Thyroid gland (tissue), 4 donors: ENCODE measurements around the gene RAB3B.

Experiments used
- POLR2A ChIP-seq, 2 donors: fragments of 450-650 bp; IDR thresholded peaks; one replicate each; pipeline ENCODE4 v1.6.1; 2017; ENCODE audit warnings: antibody characterized with exemption in 2 of 2, mild to moderate bottlenecking in 2 of 2, moderate library complexity in 1 of 2
- TF ChIP-seq, protein P1 (sequence below), 6 experiments: fragments of 200-600 bp in 3 of 6; fragments of 450-650 bp in 3 of 6; sonication (generic) in 3 of 6; IDR thresholded peaks; one replicate each; pipeline ENCODE4 v1.5.1; 2016 to 2019; ENCODE audit warnings: antibody characterized with exemption in 6 of 6, mild to moderate bottlenecking in 2 of 6, inconsistent platforms in 1 of 6, moderate library complexity in 1 of 6

DNA sequence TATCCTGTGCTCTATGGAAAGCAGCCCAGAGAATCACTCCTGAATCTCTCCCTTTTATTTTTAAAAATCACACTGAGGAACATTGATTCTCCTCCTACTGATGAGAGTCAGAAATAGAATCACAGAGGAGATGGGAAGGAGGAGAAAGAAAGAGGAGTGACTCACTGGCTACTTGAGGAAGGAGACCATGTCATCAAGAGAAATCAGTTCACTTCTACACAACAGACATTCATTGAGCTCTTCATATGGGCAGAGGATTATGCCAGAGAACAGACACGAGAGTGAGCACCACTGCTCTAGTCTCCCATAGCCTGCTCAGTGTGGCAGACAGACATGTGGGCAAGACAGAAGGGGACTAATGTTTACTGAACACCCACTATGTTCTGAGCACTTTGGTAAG, 44.2 kb downstream of the RAB3B start:
- TF ChIP-seq POLR2A (IDR thresholded peaks at IDR 0.05), result no peak
- TF ChIP-seq, protein P1, sequence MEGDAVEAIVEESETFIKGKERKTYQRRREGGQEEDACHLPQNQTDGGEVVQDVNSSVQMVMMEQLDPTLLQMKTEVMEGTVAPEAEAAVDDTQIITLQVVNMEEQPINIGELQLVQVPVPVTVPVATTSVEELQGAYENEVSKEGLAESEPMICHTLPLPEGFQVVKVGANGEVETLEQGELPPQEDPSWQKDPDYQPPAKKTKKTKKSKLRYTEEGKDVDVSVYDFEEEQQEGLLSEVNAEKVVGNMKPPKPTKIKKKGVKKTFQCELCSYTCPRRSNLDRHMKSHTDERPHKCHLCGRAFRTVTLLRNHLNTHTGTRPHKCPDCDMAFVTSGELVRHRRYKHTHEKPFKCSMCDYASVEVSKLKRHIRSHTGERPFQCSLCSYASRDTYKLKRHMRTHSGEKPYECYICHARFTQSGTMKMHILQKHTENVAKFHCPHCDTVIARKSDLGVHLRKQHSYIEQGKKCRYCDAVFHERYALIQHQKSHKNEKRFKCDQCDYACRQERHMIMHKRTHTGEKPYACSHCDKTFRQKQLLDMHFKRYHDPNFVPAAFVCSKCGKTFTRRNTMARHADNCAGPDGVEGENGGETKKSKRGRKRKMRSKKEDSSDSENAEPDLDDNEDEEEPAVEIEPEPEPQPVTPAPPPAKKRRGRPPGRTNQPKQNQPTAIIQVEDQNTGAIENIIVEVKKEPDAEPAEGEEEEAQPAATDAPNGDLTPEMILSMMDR (IDR thresholded peaks at IDR 0.05), result no peak
